HepG2 (cell line): Measurements from ENCODE around the gene IFI35. TPM values are rescaled to one million over a fixed set of nuclear protein-coding genes. Genes with fewer than 3 reads are reported as not detected.

Experiments
- ARNTL ChIP-seq: sonication (generic); formaldehyde crosslinking; IDR thresholded peaks from 2 replicates; pipeline ENCODE4 v1.4.0; 2020; ENCODE audit warnings: mild to moderate bottlenecking, missing genetic modification reagents
- ATF1 ChIP-seq: IDR thresholded peaks from 2 replicates; pipeline ENCODE4 v1.6.1; 2016; ENCODE audit warnings: mild to moderate bottlenecking, control low read depth
- ETV6 ChIP-seq: sonication (generic); formaldehyde crosslinking; conservative IDR thresholded peaks from 2 replicates; pipeline ENCODE4 v1.4.0; 2020; ENCODE audit warnings: missing genetic modification reagents
- FOXA3 ChIP-seq: IDR thresholded peaks from 2 replicates; pipeline ENCODE4 v1.6.1; 2016; ENCODE audit warnings: missing genetic modification reagents, missing compliant biosample characterization
- GFI1 ChIP-seq: sonication (generic); formaldehyde crosslinking; IDR thresholded peaks from 2 replicates; pipeline ENCODE4 v1.5.0; 2020; ENCODE audit warnings: missing genetic modification reagents, mild to moderate bottlenecking, borderline replicate concordance
- HDAC1 ChIP-seq: sonication (generic); formaldehyde crosslinking; IDR thresholded peaks from 2 replicates; pipeline ENCODE4 v1.5.1; 2020; ENCODE audit warnings: mild to moderate bottlenecking, missing genetic modification reagents
- HDAC6 ChIP-seq: fragments of 200-600 bp; sonication (generic); IDR thresholded peaks from 2 replicates; pipeline ENCODE4 v1.7.0; 2017; ENCODE audit warnings: mild to moderate bottlenecking, antibody characterized with exemption, low read length, low read depth
- HOXA3 ChIP-seq: sonication (generic); formaldehyde crosslinking; IDR thresholded peaks from 2 replicates; pipeline ENCODE4 v1.5.0; 2020; ENCODE audit warnings: missing genetic modification reagents
- PLRG1 ChIP-seq: fragments of 450-650 bp; conservative IDR thresholded peaks from 2 replicates; pipeline ENCODE4 v1.6.1; 2016
- SATB2 ChIP-seq: sonication (generic); formaldehyde crosslinking; IDR thresholded peaks from 2 replicates; pipeline ENCODE4 v1.5.0; 2020; ENCODE audit warnings: missing genetic modification reagents
- U2AF1 ChIP-seq: fragments of 200-400 bp; formaldehyde crosslinking; optimal IDR thresholded peaks from 2 replicates; pipeline ENCODE3; 2017; ENCODE audit warnings: mild to moderate bottlenecking, low read depth, low read length
- ZBTB7A ChIP-seq: sonication (generic); formaldehyde crosslinking; IDR thresholded peaks from 2 replicates; pipeline ENCODE4 v1.8.0; 2022; ENCODE audit warnings: mild to moderate bottlenecking, missing genetic modification reagents
- ZFY ChIP-seq: sonication (generic); formaldehyde crosslinking; IDR thresholded peaks from 2 replicates; pipeline ENCODE4 v1.4.0; 2020; ENCODE audit warnings: missing genetic modification reagents
- ZNF207 ChIP-seq: fragments of 450-650 bp; IDR thresholded peaks from 2 replicates; pipeline ENCODE4 v1.6.1; 2016; ENCODE audit warnings: antibody characterized with exemption, borderline replicate concordance
- ZNF281 ChIP-seq: sonication (generic); formaldehyde crosslinking; IDR thresholded peaks from 2 replicates; pipeline ENCODE4 v1.4.0; 2020; ENCODE audit warnings: missing genetic modification reagents, borderline replicate concordance
- ZNF605 ChIP-seq: sonication (generic); formaldehyde crosslinking; IDR thresholded peaks from 2 replicates; pipeline ENCODE4 v1.8.0; 2022; ENCODE audit warnings: mild to moderate bottlenecking, missing genetic modification reagents
- polyA plus RNA-seq, 8 experiments: library from polyadenylated mRNA; depleted of rRNA in 3 of 8; stranded (reverse) in 7 of 8; unstranded in 1 of 8; fragments of >200 nt; fragmentation: Illumina TruSeq in 4 of 8; extraction: Trizol in 4 of 8; gene quantifications; 2 replicates each; pipeline versions ENCODE4 v1.2.1 to v1.2.3, GENCODE V29; 2011 to 2016; ENCODE audit warnings: low read depth in 4 of 8, missing spikeins in 1 of 8, mixed read lengths in 1 of 8; ENCODE audit not compliant: insufficient read depth in 1 of 8
- total RNA-seq, 5 experiments: library from RNA; depleted of rRNA; stranded (reverse); fragments of >200 nt; fragmentation: Illumina TruSeq; extraction: Trizol; gene quantifications; 2 replicates each; pipeline ENCODE4 v1.2.3, GENCODE V29; 2016; ENCODE audit warnings: low read depth in 1 of 5
- TF ChIP-seq, protein P1 (sequence below): sonication (generic); formaldehyde crosslinking; IDR thresholded peaks from 2 replicates; pipeline ENCODE4 v1.5.1; 2020; ENCODE audit warnings: mild to moderate bottlenecking, missing genetic modification reagents, moderate library complexity
- TF ChIP-seq, protein P2 (sequence below), 2 experiments: sonication (generic) in 1 of 2; formaldehyde crosslinking in 1 of 2; IDR thresholded peaks; 2 replicates each; pipeline versions ENCODE4 v1.6.1 to v1.9.0; 2014 to 2022; ENCODE audit warnings: antibody characterized with exemption in 1 of 2, borderline replicate concordance in 1 of 2, inconsistent platforms in 1 of 2, low read depth in 1 of 2, missing genetic modification reagents in 1 of 2

The IFI35 gene
- total and polyA plus RNA-seq, 2 of the 13 experiments (the other 11 are each of a cell fraction or from before 2014, with no cell fraction given), result 28.9 to 38.1 TPM

DNA sequence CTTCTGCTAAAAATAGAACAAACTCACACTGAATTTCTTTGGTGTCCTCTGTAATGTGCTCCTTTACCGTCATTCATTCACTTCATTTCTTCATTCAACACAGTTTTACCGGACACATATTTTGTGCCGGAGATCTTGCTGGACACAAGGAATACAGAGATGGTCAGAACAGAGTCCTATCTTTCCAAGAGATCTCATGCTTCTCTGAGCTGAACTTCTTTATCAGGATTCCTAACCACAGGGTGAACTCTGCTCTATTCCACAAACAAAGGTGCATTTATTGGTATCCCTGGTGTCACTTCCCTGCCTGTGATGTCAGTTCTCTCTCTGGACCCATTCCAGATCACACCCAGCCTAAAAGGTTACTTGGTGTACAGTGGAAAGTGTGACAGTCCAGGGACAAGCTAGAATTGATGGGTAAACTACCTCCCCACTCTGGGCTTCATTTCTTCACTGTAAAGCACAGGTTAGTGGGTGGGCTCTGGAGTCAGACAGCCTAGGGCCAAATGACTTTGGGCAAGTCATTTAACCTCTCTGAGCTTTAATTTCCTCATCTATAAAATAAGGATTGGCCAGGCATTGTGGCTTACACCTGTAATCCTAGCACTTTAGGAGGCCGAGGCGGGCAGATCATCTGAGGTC is 4.2 kb downstream of the IFI35 start (continued):
- TF ChIP-seq, protein P1, sequence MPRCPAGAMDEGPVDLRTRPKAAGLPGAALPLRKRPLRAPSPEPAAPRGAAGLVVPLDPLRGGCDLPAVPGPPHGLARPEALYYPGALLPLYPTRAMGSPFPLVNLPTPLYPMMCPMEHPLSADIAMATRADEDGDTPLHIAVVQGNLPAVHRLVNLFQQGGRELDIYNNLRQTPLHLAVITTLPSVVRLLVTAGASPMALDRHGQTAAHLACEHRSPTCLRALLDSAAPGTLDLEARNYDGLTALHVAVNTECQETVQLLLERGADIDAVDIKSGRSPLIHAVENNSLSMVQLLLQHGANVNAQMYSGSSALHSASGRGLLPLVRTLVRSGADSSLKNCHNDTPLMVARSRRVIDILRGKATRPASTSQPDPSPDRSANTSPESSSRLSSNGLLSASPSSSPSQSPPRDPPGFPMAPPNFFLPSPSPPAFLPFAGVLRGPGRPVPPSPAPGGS (CRISPR knock-in tag), result 0 out of 2 replicates have a peak, but pooled peaks have one; percentile 66
- TF ChIP-seq HOXA3 (CRISPR knock-in tag) (peak; percentile 91), HDAC1 (CRISPR knock-in tag) (peak; percentile 62), ATF1 (CRISPR knock-in tag) (peak; percentile 74), ZBTB7A (CRISPR knock-in tag) (no peak), ZFY (CRISPR knock-in tag) (no peak), GFI1 (peak; percentile 49; the same call in 1 of the 2 replicates), FOXA3 (CRISPR knock-in tag) (peak; percentile 85), PLRG1 (no peak), ZNF281 (CRISPR knock-in tag) (no peak; the same call in 1 of the 2 replicates), ETV6 (CRISPR knock-in tag) (no peak), HDAC6 (no peak), ZNF605 (CRISPR knock-in tag) (no peak), ZNF207 (no peak), ARNTL (0 out of 2 replicates have a peak, but pooled peaks have one; percentile 41), U2AF1 (no peak), SATB2 (CRISPR knock-in tag) (no peak)
- TF ChIP-seq, protein P2, sequence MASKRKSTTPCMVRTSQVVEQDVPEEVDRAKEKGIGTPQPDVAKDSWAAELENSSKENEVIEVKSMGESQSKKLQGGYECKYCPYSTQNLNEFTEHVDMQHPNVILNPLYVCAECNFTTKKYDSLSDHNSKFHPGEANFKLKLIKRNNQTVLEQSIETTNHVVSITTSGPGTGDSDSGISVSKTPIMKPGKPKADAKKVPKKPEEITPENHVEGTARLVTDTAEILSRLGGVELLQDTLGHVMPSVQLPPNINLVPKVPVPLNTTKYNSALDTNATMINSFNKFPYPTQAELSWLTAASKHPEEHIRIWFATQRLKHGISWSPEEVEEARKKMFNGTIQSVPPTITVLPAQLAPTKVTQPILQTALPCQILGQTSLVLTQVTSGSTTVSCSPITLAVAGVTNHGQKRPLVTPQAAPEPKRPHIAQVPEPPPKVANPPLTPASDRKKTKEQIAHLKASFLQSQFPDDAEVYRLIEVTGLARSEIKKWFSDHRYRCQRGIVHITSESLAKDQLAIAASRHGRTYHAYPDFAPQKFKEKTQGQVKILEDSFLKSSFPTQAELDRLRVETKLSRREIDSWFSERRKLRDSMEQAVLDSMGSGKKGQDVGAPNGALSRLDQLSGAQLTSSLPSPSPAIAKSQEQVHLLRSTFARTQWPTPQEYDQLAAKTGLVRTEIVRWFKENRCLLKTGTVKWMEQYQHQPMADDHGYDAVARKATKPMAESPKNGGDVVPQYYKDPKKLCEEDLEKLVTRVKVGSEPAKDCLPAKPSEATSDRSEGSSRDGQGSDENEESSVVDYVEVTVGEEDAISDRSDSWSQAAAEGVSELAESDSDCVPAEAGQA (IDR thresholded peaks at IDR 0.05; ENCODE audit: low read depth), result peak; percentile 73; the same call in 1 of the 2 replicates
- TF ChIP-seq, protein P2 (CRISPR knock-in tag; IDR thresholded peaks at IDR 0.05; ENCODE audit: borderline replicate concordance), result no peak
